Progenitor cell of endocrine pancreas (in vitro differentiated cells): ENCODE data around the gene STRN. TPM values are rescaled to one million over a fixed set of nuclear protein-coding genes. Genes with fewer than 3 reads are reported as not detected.
"Not testable (repeated sequence)": the region's sequence is repeated elsewhere in the genome, so short reads cannot be mapped to it uniquely, and the experiment has no call there.

ENCODE experiments used
- DNase-seq: peaks from one replicate; pipeline ENCODE4 v3.0.0; 2021; ENCODE audit warnings: low spot score; ENCODE audit not compliant: unreplicated experiment
- H3K27ac Mint-ChIP-seq: 2 replicates; pipeline ENCODE4 v1.8.0; 2021; ENCODE audit warnings: mild to moderate bottlenecking, moderate library complexity, mixed read lengths
- H3K27me3 Mint-ChIP-seq: 2 replicates; pipeline ENCODE4 v1.8.0; 2021; ENCODE audit warnings: mixed read lengths
- H3K36me3 Mint-ChIP-seq: 2 replicates; pipeline ENCODE4 v1.8.0; 2022; ENCODE audit warnings: mixed read lengths; ENCODE audit not compliant: insufficient read depth
- H3K4me1 Mint-ChIP-seq: 2 replicates; pipeline ENCODE4 v1.8.0; 2021; ENCODE audit warnings: low read depth, mixed read lengths
- H3K4me3 Mint-ChIP-seq: 2 replicates; pipeline ENCODE4 v1.8.0; 2021; ENCODE audit warnings: low read depth, mild to moderate bottlenecking, moderate library complexity, mixed read lengths
- H3K9me3 Mint-ChIP-seq: 2 replicates; pipeline ENCODE4 v1.8.0; 2021; ENCODE audit warnings: low read depth, mixed read lengths
- CTCF ChIP-seq: fragments of 200-600 bp; sonication (generic); IDR thresholded peaks from one replicate; pipeline ENCODE4 v1.5.0; 2021; ENCODE audit warnings: antibody characterized with exemption, mild to moderate bottlenecking; ENCODE audit not compliant: unreplicated experiment
- total RNA-seq: library from RNA; stranded (reverse); gene quantifications from 2 replicates; pipeline ENCODE4 v1.2.1, GENCODE V29; 2021

Gene STRN
- total RNA-seq, 1 donor from 2014 or later, result 19.9 TPM

GRCh38 chr2:36951027-36951518 lies 15.3 kb downstream of the STRN start:
- Mint-ChIP-seq H3K4me1 (peaks cover 15% of the 10 kb centered on the region), H3K9me3 (no peaks in the 10 kb centered on the region), H3K36me3 (no peaks in the 10 kb centered on the region), H3K27me3 (no peaks in the 10 kb centered on the region), H3K27ac (no peak overlapping the region), H3K4me3 (no peak overlapping the region)
- TF ChIP-seq CTCF, result no peak
- no peak for DNase-seq

- Mint-ChIP-seq H3K4me3 (no peak overlapping the region), H3K27ac (peak overlapping the region; percentile 25), H3K9me3 (no peaks in the 10 kb centered on the region), H3K4me1 (peaks cover 14% of the 10 kb centered on the region), H3K27me3 (no peaks in the 10 kb centered on the region), H3K36me3 (no peaks in the 10 kb centered on the region)
- DNase-seq, result no peak
- TF ChIP-seq CTCF, result no peak
Measured at GRCh38 chr2:36949845-36950244, 16.5 kb downstream of the STRN start.

GRCh38 chr2:36945240-36945639 lies 21.1 kb downstream of the STRN start:
- not testable (repeated sequence) for H3K4me1 Mint-ChIP-seq, H3K27me3 Mint-ChIP-seq, H3K36me3 Mint-ChIP-seq, DNase-seq, H3K9me3 Mint-ChIP-seq, H3K4me3 Mint-ChIP-seq, H3K27ac Mint-ChIP-seq

GRCh38 chr2:36941867-36942266 lies 24.5 kb downstream of the STRN start:
- Mint-ChIP-seq H3K27me3 (no peaks in the 10 kb centered on the region), H3K4me1 (no peaks in the 10 kb centered on the region), H3K36me3 (no peaks in the 10 kb centered on the region), H3K4me3 (no peak overlapping the region), H3K9me3 (no peaks in the 10 kb centered on the region), H3K27ac (no peak overlapping the region)
- DNase-seq, result no peak
- TF ChIP-seq CTCF, result no peak

- DNase-seq, H3K36me3 Mint-ChIP-seq, H3K27ac Mint-ChIP-seq, H3K9me3 Mint-ChIP-seq, H3K4me1 Mint-ChIP-seq, H3K27me3 Mint-ChIP-seq, H3K4me3 Mint-ChIP-seq: not testable (repeated sequence)
Measured at GRCh38 chr2:36936526-36936925, 29.8 kb downstream of the STRN start.

- H3K9me3 Mint-ChIP-seq, H3K36me3 Mint-ChIP-seq, H3K4me3 Mint-ChIP-seq, H3K4me1 Mint-ChIP-seq, H3K27ac Mint-ChIP-seq, DNase-seq, H3K27me3 Mint-ChIP-seq: not testable (repeated sequence)
Measured at GRCh38 chr2:36931688-36932087, 34.6 kb downstream of the STRN start.

- not testable (repeated sequence) for H3K4me3 Mint-ChIP-seq, H3K36me3 Mint-ChIP-seq, H3K27ac Mint-ChIP-seq, H3K9me3 Mint-ChIP-seq, DNase-seq, H3K27me3 Mint-ChIP-seq, H3K4me1 Mint-ChIP-seq
Measured at GRCh38 chr2:36930787-36931410, 35.4 kb downstream of the STRN start.

GRCh38 chr2:36926175-36927132 lies 39.9 kb downstream of the STRN start:
- not testable (repeated sequence) for H3K4me1 Mint-ChIP-seq, H3K27ac Mint-ChIP-seq, H3K4me3 Mint-ChIP-seq, H3K36me3 Mint-ChIP-seq, H3K9me3 Mint-ChIP-seq, H3K27me3 Mint-ChIP-seq, DNase-seq

GRCh38 chr2:36922629-36923028 lies 43.7 kb downstream of the STRN start:
- not testable (repeated sequence) for H3K4me3 Mint-ChIP-seq, H3K36me3 Mint-ChIP-seq, H3K27me3 Mint-ChIP-seq, DNase-seq, H3K27ac Mint-ChIP-seq, H3K9me3 Mint-ChIP-seq
- H3K4me1 Mint-ChIP-seq, result peaks cover 13% of the 10 kb centered on the region
